Left renal pelvis (tissue), 4 donors: ENCODE data around the gene HYAL1. TPM values are rescaled to one million over a fixed set of nuclear protein-coding genes. Genes with fewer than 3 reads are reported as not detected.
A peak's percentile ranks its signal among the peaks of the same experiment; 100 is the strongest.
"Not testable (repeated sequence)": the region's sequence is repeated elsewhere in the genome, so short reads cannot be mapped to it uniquely, and the experiment has no call there.

Experiments
- DNase-seq, 4 donors: peaks; one replicate each; pipeline ENCODE4 v3.0.0-alpha.2; 2013; ENCODE audit warnings: low read depth in 4 of 4, low spot score in 3 of 4
- polyA plus RNA-seq, 4 donors: library from polyadenylated mRNA; unstranded; fragments of 120-200 nt; gene quantifications; one replicate each; pipeline ENCODE4 v1.2.1, GENCODE V29; 2013; ENCODE audit not compliant: insufficient read length in 4 of 4

HYAL1 gene
- polyA plus RNA-seq, 4 donors: 1.8 to 6.7 (median 5.8) TPM

GRCh38 chr3:50295553-50296431 lies 7.6 kb downstream of the HYAL1 start:
- no peak for DNase-seq

- DNase-seq: no peak
These were observed 8.6 kb downstream of the HYAL1 start for GRCh38 chr3:50294492-50295403.

- DNase-seq: no peak
These were observed 9.3 kb downstream of the HYAL1 start for GRCh38 chr3:50294089-50294488.

DNA sequence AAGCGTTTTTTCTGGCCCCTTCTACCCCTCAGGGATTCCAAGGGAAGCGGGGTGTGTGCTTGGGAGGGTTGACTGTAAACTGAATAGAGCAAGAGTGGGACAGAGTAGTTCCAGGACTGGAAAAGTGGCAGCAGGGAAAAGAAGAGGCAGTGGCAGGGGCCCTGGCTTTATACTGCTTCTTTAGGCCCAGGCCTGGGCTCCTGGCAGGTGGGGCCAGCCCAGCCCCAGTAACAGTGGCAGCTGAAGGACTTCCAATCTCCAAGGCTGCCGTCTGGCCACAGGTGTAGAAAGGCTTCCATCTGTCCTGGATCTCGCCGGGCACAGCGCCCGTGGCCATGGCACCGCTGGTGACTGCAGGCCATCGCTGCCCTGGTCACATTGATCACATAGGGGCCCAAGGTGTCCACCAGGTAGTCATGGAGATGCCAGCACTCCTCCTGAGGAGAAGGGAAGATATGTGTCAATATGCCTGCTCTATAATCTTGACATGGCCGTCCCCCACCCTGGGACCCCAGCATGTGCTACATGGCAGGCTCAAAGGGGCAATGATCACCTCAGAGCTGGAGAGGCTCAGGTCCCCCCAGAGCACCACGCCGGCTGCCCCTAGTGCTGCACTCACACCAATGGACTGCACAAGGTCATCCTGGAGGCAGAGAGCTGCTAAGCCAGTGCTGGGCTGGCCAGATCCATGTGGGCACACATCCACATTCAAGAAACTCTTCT lies 10.1 kb downstream of the HYAL1 start:
- DNase-seq: no peak

DNA sequence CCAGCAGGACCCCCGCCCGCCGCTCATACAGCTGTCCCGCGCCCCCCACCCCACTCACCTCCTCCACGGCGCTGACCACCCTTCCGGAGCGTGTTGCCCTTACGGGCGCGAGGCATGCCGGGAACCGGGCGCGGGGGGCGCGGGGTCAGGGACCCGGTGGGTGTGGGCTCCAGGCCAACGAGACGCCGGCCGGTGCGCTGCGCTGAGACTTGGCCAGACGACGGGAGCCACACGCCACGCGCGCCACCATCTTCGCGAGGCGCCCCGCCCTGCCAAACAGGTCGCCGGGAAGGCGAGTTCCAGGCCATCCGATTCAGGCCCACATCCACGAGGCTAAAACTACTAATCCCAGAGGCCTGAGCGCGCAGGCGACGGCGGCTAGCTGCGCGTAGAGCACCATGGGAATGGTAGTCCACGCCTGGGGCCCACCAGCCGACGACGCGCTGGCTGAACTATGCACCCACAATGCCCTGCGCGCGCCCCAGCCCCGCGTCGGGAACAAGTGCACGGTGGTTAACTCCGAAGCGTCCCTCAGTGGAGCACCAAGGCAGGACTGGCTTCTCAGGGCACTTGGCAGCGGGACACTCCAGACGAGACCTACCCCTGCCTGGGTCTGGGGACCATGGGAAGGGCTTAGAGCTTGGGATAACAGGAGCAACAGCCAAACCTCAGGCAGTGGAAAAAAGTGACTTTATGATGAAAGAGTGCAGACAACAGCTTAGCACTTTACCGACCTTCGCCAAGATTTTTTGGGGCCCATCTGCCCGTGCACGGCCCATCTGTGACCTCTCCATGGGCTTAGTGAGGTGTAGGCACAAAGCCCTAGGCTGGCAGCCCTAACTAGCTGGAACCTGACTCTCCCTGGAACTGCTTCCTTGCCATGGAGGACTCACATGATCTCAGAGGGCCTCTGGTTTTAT lies 11.0 kb downstream of the HYAL1 start, which contains the start of gene IFRD2:
Gene IFRD2 (minus strand): TSS at position 271 of the 920 bp plus-strand sequence. CDS start 155 bp downstream, at position 116.
- DNase-seq: peak; percentile 87 to 95 (median 90)

DNA sequence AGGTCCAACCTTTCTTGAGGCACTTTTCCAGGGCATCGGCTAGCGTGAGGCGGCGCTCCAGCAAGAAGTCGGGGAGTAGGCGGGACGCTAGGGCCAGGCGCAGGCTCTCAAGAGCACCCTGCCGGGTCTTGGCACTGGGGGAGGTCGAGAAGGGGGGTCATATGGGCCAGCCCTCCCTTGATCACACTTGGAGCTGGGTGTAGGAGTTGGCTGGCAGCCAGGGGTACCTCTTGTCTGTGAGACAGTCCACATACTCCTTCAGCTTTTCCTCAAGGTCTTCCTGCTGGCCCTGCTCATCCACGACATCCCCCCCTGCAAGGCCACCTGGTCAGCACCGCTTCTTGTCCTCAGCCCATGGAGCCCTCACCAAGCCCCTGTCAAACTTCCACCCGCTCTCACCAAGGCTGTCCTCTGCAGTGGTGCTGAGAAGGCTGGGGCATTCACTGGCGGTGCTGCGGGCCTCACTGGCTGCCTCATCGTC lies 13.2 kb downstream of the HYAL1 start:
- DNase-seq: no peak

DNA sequence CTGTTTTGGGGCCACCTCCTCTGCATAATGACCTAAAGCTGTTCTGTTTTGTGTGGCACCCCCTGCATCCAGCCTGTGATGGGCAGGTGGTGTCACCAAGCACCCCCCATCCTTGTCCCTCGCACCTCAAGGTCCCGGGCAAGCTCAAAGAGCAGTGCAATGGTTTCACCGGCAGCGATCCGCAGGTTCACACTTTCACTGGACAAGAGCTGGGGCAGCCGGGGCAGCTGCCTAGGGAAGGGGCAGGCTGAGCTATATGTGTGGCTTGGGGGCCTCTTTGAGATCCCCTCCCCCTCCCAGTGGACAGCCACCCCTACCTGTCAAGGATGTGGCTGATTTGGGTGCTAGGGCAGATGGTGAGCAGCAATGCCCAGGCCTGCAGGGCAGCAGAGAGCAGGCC lies 14.2 kb downstream of the HYAL1 start:
- no peak for DNase-seq

DNA sequence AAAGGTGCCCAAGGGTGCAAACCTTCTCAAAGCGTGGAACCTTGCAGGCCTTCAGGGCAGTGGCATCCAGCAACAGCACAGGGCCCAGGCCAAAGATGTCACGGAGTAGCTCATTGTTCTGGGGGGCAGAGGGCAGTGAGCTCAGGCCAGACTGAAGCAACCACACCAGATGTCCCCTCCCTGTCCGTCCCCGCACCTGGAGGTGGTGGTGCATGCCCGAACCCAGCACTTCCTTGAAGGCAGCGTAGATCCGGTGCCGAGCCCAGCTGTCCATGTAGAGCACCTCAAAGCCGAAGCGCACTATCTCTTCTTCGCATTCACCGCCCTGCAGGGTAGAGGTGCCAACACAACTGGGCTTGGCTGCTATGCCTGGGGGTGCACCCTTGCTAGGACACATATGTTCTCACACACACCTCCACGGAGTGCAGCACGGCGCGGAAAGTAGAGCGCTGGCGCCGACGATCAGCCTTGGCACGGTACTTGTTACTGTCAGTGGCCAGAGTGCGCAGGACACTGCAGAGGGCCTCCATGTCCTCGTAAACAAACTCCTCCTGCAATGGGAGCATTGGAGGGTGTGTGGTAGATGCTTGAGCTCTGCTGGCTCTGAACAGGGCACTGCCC lies 14.9 kb downstream of the HYAL1 start:
- DNase-seq: no peak

GRCh38 chr3:50287262-50287661 lies 16.1 kb downstream of the HYAL1 start:
- no peak for DNase-seq

GRCh38 chr3:50286322-50287227 lies 16.8 kb downstream of the HYAL1 start:
- no peak for DNase-seq

- not testable (repeated sequence) for DNase-seq
These were observed 19.3 kb downstream of the HYAL1 start for GRCh38 chr3:50284121-50284520.

GRCh38 chr3:50279255-50280016 lies 23.9 kb downstream of the HYAL1 start:
- DNase-seq: no peak

DNA sequence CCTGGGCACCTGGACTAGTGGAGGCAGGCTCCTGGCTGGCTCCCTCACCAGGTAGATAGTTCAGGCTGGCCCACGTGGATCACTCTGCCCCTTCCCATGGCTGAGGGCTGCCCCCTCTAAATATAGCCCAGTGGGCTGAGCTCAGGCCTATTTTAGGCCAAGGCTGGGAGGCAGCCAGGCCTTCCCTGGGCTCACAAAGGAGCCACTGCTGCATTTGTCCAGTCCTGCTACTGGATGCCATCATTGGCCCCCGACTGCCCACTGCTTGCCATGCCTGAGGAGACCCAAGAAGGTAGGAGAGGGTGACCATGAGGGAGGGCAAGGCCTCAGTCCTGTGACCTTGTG lies 24.5 kb downstream of the HYAL1 start, which contains the start of gene LSMEM2:
Gene LSMEM2 (plus strand): TSS at position 208 of the 345 bp plus-strand sequence. CDS start 27 bp downstream, at position 235.
- DNase-seq: no peak

DNA sequence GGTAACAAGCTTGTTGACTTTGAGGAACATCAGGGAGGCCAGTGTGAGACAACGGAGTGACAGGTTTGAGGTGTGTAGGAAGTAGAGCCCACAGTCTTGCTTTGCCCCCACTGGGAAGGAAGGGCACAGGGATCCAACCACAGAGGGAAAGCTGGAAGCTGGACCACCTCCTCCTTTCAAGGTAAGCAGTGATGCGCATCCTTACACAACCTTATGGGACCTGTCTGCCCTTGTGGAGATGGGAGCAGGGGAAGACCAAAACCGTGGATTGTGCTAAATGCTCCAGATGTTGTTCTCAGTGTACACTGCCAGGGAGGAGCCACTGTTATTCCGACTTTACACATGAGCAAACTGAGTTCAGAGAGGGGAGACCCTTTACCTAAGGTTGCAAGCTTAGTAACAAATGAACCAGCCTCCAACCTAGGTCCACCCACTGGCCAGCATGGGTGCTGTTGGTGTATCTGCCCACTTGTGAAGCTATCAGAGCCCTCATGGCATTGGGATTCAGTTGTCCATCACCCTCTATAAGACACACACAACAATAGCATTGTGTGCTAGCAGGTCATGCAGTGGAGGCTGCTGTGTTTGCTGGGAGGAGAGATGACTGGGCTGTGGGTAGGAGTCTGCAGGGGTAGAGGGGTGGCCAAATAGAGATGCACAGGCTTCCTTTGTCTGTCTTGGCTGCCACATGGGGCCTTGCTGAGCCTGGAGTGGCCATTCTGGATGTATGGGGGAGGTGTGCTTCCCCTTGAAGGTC lies 25.1 kb downstream of the HYAL1 start:
- DNase-seq: no peak

DNA sequence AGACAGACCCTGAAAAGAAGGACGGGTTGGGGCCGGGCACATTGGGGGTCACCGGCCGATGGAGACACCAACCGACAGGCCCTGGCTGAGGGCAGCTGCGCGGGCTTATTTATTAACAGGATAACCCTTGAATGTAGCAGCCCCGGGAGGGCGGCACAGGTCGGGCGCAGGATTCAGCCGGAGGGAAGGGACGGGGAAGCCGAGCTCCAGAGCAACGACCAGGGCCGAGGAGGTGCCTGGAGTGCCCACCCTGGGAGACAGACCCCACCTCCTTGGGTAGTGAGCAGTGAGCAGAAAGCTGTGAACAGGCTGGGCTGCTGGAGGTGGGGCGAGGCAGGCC lies 26.6 kb downstream of the HYAL1 start:
- DNase-seq: no peak

- no peak for DNase-seq
These were observed 27.2 kb downstream of the HYAL1 start for GRCh38 chr3:50275996-50276761.
